Subcutaneous adipose tissue (tissue), 4 donors: ENCODE measurements around the gene PLPPR3. TPM values are rescaled to one million over a fixed set of nuclear protein-coding genes. Genes with fewer than 3 reads are reported as not detected.

ENCODE experiments used
- total RNA-seq, 4 donors: library from RNA; depleted of rRNA; stranded (reverse); fragments of >200 nt; gene quantifications; one replicate each; pipeline ENCODE4 v1.1.0, GENCODE V29; 2016
- TF ChIP-seq, protein P1 (sequence below): fragments of 450-650 bp; IDR thresholded peaks from one replicate; pipeline ENCODE4 v1.5.1; 2016; ENCODE audit warnings: low read depth, mild to moderate bottlenecking, control low read depth, antibody characterized with exemption, moderate library complexity

The PLPPR3 gene
- total RNA-seq, 4 donors from 2014 or later = not detected

DNA sequence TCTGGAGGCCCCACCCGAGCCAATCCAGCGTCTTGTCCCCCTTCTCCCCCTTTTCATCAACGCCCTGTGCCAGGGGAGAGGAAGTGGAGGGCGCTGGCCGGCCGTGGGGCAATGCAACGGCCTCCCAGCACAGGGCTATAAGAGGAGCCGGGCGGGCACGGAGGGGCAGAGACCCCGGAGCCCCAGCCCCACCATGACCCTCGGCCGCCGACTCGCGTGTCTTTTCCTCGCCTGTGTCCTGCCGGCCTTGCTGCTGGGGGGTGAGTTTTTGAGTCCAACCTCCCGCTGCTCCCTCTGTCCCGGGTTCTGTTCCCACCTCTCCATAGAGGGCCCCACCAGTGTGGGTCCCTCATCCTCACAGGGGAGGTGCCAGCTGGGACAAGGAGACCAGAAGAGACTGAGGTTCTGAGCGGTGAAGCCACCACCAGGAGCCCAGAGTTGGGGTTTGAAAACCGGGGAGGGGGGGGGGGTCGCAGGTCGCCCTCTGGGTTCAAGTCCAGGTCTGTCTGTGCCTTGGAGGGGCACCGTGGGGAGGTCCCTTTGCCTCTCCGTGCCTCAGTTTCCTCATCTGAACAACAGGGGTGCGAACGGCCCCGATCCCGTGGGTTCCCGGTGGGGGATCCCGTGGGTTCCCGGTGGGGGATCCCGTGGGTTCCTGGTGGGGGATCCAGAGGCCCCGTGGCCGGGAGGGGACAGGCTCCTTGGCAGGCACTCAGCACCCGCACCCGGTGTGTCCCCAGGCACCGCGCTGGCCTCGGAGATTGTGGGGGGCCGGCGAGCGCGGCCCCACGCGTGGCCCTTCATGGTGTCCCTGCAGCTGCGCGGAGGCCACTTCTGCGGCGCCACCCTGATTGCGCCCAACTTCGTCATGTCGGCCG is 30.6 kb upstream of the PLPPR3 start, which contains the start of gene ELANE:
ELANE (plus strand) TSS at position 168 of the 878 bp plus-strand sequence; CDS start at position 194, 26 bp downstream.
- TF ChIP-seq, protein P1, sequence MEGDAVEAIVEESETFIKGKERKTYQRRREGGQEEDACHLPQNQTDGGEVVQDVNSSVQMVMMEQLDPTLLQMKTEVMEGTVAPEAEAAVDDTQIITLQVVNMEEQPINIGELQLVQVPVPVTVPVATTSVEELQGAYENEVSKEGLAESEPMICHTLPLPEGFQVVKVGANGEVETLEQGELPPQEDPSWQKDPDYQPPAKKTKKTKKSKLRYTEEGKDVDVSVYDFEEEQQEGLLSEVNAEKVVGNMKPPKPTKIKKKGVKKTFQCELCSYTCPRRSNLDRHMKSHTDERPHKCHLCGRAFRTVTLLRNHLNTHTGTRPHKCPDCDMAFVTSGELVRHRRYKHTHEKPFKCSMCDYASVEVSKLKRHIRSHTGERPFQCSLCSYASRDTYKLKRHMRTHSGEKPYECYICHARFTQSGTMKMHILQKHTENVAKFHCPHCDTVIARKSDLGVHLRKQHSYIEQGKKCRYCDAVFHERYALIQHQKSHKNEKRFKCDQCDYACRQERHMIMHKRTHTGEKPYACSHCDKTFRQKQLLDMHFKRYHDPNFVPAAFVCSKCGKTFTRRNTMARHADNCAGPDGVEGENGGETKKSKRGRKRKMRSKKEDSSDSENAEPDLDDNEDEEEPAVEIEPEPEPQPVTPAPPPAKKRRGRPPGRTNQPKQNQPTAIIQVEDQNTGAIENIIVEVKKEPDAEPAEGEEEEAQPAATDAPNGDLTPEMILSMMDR = no peak

DNA sequence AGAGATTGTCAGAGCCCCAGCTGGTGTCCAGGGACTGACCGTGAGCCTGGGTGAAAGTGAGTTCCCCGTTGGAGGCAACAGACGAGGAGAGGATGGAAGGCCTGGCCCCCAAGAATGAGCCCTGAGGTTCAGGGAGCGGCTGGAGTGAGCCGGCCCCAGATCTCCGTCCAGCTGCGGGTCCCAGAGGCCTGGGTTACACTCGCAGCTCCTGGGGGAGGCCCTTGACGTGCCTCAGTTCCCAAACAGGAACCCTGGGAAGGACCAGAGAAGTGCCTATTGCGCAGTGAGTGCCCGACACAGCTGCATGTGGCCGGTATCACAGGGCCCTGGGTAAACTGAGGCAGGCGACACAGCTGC is 29.2 kb upstream of the PLPPR3 start:
- TF ChIP-seq, protein P1 = no peak

DNA sequence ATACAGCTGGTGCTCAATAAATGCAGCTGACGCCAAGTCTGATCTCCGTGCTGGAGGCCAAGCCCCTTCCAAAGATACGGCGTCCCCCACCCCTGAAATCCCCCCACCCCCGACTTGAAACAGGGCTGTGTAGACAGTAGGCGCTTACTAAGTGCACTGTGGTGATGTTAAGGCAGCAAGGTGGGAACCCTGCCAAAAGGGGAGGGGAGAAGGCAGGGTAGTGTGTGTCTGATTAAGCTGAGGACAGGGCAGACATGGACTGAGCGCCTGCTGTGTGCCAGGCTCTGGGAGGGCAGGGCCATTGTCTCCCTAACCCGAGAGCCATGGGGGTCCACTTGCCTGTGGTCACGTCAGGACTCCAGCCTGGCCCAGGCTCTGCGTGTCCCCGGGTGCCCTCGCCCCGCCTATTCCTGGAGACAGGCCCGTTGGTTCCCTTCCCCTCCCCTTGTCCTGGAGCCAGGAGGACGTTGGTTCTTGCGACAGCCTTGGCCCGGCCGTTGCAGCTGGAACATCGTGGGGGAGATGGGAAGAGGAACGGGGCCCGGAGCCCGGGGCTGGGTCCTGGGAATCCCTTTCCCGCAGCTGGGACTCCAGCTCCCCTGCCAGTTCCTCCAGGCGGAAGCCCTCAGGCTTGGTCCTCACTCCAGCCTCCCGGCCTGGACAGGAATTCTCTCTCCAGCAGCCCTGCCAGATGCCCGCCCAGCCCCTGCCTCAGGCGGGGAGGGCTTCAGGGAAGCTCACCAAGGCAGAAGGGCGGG is 28.6 kb upstream of the PLPPR3 start:
- TF ChIP-seq, protein P1 = no peak

DNA sequence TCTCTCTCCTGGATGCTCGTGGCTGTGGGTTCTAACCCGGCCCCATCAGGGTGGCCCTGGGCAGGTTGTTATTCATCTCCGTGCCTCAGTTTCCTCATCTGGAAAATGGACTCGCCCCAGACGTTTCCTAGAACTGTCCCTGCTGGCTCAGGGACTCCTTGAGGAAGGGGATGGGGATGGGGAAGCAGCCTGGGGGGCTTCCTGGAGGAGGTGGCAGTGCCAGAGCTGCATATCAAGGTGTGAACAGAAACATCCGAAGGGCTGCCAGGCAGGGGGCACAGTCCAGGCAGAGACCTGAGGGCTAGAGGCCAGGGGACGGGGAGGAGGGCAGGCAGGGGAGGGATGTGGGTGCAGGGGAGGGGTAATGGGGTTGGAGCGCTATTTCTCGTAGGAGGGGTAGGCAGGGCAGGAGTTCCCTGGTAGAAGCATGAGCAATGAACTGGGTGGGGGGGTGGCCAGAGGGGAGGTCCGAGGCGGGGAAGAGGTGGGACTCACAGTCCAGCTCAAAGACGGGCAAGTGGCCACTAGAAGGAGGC is 26.7 kb upstream of the PLPPR3 start:
- TF ChIP-seq, protein P1 = no peak

DNA sequence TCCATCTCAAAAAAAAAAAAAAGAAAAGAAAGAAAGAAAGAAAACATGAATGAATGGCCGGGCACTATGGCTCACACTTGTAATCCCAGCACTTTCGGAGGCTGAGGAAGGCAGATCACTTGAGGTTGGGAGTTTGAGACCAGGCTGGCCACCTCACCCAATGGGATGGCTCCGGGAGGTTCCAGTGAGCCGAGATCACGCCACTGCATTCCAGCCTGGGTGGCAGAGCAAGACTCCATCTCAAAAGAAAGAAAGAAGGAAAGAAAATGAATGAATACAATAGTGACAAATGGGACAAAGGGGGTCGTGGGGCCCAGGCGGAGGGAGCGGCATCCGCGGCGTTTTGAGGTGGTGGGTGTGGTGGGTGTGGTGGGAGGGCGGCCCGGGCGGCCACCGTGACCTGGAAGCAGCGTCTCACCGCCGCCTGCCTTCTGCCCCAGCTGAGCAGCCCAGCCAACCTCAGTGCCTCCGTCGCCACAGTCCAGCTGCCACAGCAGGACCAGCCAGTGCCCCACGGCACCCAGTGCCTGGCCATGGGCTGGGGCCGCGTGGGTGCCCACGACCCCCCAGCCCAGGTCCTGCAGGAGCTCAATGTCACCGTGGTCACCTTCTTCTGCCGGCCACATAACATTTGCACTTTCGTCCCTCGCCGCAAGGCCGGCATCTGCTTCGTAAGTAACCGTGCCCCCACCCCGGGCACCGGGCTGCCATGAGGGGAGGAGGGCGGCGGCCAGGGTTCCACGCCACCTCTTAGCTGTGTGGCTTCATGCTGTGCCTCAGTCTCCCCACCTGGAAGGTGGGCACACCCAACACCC is 24.2 kb upstream of the PLPPR3 start:
- TF ChIP-seq, protein P1 = no peak

DNA sequence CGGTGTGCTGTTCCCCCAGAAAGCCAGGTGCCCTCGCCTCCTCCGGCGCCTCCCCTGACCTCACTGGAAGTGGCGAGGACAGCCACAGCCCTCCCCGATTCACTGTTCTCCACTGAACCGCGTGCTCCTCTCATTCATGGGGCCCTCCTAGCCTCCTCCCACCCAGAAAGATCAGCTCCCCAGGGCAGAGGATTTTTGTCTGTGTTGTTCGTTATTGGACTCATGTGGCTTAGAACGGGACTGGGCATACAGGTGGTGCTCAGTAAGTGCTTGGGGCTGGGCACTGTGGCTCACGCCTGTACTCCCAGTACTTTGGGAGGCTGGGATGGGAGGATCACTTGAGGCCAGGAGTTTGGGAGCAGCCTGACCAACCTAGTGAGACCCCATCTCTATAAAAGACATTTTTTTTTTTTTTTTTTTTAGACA is 22.8 kb upstream of the PLPPR3 start:
- TF ChIP-seq, protein P1 = no peak
